GM12801 (cell line): ENCODE results near the gene DENND1B.

Source experiments
- TF ChIP-seq, protein P1 (sequence below): IDR thresholded peaks from one replicate; pipeline ENCODE4 v1.5.1; 2011; ENCODE audit warnings: control low read depth; ENCODE audit not compliant: insufficient read length; ENCODE audit errors: extremely low read depth

DENND1B gene

DNA sequence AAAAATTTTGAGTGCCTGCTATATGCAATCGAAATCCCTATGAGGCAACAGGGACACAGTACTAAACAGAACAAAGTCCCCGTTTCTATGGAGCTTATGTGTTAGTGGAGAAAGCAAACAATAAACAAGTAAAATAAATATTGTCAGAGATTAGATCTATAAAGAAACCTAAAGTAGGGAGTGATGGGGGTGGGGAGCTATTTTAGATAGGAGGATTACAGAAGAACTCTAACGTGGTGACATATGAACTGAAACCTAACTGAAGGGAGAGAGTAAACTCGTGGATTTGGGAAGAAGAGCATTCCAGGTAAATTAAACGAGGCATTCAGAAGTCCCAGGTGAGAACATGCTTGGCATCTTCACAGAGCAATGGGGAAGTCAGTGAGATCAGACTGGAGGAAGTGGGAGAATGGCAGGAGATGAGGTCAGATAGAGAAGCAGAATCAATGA lies 154.5 kb downstream of the DENND1B start:
- TF ChIP-seq, protein P1, sequence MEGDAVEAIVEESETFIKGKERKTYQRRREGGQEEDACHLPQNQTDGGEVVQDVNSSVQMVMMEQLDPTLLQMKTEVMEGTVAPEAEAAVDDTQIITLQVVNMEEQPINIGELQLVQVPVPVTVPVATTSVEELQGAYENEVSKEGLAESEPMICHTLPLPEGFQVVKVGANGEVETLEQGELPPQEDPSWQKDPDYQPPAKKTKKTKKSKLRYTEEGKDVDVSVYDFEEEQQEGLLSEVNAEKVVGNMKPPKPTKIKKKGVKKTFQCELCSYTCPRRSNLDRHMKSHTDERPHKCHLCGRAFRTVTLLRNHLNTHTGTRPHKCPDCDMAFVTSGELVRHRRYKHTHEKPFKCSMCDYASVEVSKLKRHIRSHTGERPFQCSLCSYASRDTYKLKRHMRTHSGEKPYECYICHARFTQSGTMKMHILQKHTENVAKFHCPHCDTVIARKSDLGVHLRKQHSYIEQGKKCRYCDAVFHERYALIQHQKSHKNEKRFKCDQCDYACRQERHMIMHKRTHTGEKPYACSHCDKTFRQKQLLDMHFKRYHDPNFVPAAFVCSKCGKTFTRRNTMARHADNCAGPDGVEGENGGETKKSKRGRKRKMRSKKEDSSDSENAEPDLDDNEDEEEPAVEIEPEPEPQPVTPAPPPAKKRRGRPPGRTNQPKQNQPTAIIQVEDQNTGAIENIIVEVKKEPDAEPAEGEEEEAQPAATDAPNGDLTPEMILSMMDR: no peak

DNA sequence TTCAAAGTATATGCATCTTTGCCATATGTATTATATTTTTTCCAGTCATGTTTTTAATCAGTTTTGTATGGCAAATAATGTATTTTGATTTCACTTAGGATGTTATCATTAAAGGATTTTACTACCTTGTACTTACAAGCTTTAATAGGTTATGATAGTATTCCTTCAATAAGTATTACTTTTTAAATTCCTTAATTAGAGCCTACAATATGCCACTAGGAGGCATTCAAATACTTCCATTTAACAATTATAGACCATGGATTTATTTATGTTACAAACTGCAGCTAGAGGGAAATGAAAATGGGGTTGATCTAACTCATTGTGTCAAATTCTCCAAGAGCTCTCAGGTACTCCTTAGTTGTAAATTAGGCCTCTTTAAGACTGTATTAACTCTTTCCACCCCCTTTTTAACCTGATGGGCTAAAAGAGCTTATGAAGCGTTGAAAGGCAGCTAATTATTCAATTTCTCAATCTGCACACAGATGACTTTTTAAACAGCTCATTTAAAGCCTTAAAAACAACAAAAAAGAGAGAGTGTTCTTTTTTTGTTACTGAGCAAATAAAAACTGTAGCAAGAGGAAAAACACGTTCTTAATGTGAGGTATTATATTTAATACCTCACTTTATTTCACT lies 156.2 kb downstream of the DENND1B start:
- TF ChIP-seq, protein P1: no peak

DNA sequence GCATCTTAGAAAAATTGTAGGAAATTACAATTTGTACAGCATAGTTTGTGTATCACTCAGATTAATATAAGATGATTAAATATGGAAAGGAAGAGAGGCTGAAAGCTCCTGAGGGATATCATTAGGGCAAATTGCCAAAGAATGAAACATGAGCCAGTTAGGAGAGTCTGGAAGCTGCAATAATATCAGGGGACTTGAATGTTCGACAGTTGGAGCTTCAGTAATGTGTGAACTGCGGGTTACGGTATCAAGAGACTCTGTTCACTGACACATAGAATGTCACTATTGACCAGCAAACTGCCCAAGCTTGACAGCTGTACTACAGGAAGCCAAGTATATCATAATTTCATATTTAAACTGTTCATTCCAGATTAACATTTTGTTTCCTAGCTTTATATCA lies 157.2 kb downstream of the DENND1B start:
- TF ChIP-seq, protein P1: no peak

DNA sequence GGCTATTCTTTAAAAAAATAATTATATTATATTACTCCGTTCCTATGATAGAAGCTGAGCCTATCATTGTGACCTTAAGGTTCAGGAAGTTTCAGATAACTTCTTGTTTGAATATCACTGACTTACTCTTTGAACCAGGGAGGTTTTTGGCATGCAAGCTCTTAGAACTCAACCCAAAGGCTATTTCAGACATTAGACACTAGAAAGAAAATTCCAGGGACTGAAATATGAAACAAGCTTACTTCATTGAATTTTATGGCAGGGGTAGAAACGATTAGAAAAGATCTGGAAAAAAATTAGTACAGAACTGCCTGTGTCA lies 159.6 kb downstream of the DENND1B start:
- TF ChIP-seq, protein P1: no peak

DNA sequence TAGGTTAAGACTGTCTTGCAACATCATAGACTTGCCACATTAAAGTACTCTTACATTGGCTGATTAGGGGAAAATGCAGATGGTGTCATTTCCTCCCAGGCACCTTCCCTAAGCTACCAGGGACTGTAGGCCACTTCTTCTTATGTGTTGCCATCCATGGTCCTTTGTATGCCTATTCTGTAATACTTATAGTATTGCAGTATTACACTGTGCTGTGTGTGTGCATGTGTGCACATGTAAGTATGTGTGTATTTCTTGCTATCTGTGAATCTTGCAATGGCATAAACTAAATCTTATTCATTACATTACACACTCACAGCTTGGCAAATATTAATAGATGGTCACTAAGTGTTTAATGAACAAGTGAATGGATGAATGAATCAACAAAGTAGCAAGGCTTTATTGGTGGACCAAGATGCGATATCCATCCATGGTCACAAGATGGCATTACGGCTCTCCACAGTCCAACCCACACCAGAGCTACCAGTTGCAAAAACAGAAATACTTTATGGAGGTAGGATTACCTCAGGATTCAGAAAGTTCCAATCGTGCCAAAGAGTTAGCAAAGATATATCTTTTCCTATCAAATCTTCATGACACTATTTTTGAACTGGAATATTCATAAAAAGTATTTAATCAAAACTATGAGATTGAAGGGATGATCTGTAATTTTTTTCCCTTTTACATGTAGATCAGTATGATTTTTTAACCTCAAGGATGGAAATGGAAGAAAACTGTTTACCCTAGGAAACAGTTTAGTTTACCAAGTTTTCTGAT lies 160.2 kb downstream of the DENND1B start:
- TF ChIP-seq, protein P1: no peak

DNA sequence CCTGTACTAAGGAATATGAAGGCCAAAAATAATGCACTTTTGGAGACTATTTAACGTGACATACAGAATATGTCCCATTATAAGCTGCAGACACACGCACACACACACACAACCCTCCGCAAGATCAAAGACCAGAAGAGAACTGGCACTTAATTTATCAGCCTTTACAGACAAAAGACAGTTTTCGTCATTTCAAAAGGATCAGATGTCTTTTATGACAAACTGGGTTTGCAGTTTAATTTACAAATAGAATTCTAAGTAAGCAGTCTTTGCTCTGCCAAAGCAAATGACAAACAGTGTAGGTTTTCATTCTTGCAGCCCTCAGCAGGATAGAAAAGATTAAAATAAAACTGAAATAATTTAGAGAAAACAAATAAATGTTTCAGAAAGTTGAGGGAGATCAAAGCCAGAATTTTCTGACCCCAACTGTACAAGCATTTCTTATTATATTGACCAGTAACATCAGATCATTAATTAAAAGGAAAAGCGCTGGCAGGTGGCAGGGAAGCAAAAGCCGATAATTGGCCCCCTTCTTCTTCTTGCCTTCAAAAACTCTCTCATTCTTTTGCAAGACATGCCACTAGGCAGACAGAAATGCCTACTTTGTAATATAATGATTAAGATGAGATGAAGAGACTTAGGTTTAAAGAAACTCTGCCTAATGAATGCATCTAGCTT lies 169.0 kb downstream of the DENND1B start:
- TF ChIP-seq, protein P1: no peak

DNA sequence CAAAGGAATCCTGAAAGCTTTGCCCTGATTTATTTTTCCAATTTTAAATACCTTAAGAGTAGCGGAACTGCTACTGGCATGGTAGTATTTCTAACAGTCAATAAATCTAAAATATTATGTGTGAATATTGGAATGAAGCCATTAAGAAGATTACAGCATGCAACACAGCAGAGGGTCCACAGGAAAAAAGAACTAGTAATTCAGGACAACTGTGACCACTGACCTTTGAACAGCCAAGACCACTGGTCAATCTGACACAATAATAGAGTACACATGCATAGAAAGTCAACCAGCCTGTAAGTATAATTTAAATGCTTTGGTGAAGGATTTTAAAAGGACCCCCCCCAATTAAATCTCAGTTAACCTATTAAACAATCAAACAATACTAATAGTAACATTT lies 171.0 kb downstream of the DENND1B start:
- TF ChIP-seq, protein P1: no peak
